IMR-90 (cell line): Measurements from ENCODE around the gene RPAP2.
"Not testable (repeated sequence)": the region's sequence is repeated elsewhere in the genome, so short reads cannot be mapped to it uniquely, and the experiment has no call there.

Source experiments
- POLR2A ChIP-seq: IDR thresholded peaks from 2 replicates; pipeline ENCODE4 v1.6.1; 2012; ENCODE audit warnings: mild to moderate bottlenecking, low read depth, low read length
- SMC3 ChIP-seq: fragments of 150-350 bp; IDR thresholded peaks from 2 replicates; pipeline ENCODE4 v1.6.1; 2016; ENCODE audit warnings: low read depth, mild to moderate bottlenecking, antibody characterized with exemption, low read length, moderate library complexity

GRCh38 chr1:92281411-92281810, 17.4 kb upstream of the RPAP2 start:
- not testable (repeated sequence) for TF ChIP-seq SMC3, POLR2A
